ENCODE results near the gene MACROH2A1.

MACROH2A1 gene

DNA sequence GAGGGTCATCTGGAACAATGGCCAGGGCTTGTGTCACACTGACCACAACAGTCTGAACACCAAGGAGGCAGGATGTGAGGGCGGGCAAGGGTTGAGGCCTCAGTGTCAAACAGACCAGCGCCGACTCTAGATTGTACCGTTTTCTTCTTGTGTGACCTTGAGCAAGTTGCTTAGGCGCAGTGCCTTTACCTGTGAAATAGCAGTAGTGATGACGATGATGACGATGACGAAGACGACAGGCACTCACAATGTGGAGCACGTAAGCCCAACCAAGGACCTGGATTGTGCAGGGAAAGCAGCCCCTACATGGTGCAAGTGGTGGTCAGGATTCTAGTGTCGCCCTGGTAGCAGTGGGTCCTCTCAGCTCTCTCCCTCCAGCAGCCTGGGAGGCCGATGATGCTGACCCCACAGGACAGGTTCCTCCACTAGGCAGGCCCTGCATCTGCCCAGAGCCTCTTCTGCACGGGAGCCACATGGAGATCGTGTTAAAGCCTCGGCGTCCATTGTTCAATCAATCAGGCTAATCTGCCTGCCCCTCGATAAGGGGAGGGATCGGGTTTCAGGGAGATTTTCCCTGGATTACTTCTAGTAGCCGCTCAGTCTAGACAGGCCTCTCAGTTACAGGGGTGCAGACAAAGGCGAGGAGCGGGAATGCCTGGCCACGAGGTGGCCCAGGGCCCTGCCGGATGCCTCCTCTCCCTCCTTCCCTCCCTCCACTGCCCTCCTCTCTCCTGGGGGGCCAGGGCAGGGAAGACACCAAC lies 91.7 kb downstream of the MACROH2A1 start:
- no peak overlapping the region for H3K27ac ChIP-seq
- TF ChIP-seq, protein P1, sequence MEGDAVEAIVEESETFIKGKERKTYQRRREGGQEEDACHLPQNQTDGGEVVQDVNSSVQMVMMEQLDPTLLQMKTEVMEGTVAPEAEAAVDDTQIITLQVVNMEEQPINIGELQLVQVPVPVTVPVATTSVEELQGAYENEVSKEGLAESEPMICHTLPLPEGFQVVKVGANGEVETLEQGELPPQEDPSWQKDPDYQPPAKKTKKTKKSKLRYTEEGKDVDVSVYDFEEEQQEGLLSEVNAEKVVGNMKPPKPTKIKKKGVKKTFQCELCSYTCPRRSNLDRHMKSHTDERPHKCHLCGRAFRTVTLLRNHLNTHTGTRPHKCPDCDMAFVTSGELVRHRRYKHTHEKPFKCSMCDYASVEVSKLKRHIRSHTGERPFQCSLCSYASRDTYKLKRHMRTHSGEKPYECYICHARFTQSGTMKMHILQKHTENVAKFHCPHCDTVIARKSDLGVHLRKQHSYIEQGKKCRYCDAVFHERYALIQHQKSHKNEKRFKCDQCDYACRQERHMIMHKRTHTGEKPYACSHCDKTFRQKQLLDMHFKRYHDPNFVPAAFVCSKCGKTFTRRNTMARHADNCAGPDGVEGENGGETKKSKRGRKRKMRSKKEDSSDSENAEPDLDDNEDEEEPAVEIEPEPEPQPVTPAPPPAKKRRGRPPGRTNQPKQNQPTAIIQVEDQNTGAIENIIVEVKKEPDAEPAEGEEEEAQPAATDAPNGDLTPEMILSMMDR (conservative IDR thresholded peaks at IDR 0.05) = no peak

DNA sequence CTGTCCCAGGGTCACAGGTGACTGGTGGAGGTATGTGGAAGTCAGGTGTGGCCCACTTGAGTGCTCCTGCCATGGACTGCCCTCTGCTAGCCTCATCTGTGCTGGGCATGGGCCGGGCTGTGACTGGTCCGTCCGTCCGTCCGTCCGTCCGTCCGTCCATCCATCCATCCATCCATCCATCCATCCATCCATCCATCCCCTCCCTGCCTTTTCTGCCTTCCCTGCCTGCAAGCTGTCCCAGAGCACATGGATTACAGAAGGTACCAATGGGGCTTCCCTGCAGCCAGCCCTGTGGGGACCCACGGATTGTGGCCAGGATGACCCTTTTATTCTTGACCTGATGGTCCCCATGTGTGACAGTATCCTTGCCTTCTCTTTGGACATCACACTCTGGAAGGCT lies 92.5 kb downstream of the MACROH2A1 start:
- no peak overlapping the region for H3K27ac ChIP-seq
- TF ChIP-seq, protein P1 (conservative IDR thresholded peaks at IDR 0.05) = no peak

DNA sequence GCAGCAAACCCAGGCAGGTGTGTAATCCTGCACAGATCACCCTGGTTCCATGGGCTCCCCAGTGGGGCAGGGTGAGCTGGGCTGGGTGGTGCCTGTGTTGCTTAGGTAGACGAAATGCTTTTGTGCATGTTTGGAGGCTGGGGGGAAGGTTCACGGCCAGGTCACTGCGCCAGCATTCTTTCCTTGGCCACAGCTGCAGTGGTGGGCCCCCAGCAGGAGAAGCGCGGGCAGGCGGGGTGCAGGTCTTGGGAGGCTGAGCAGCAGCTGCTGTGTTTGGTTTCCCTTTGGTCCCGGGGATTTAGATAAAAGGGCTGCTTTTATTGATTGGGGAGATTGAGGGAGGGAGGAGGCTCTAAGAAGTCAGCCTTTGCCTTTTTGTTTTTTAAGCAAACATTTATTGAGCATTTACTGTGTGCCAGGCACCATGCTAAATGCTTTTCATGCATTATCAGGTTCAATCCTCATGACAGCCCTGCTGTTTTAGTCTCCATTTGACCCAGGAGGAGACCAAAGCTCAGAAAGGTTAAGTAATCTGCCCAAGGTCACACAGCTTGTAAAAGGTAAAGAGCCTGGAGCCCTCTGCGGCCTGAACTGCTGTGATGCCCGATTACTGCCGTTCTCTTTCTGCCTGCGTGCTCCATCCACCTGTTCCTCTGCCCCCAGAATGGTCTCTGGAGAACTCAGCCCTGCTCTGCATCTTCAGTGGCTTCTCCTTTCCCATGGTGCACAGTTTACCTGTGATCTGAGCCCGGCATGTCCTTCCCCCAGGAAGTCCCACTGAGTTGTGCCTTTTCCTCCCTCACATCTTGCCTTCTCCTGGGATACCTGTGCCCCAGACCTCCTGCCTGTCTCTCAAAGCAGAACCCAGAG lies 94.4 kb downstream of the MACROH2A1 start:
- TF ChIP-seq, protein P1 (conservative IDR thresholded peaks at IDR 0.05) = no peak
- no peak overlapping the region for H3K27ac ChIP-seq

DNA sequence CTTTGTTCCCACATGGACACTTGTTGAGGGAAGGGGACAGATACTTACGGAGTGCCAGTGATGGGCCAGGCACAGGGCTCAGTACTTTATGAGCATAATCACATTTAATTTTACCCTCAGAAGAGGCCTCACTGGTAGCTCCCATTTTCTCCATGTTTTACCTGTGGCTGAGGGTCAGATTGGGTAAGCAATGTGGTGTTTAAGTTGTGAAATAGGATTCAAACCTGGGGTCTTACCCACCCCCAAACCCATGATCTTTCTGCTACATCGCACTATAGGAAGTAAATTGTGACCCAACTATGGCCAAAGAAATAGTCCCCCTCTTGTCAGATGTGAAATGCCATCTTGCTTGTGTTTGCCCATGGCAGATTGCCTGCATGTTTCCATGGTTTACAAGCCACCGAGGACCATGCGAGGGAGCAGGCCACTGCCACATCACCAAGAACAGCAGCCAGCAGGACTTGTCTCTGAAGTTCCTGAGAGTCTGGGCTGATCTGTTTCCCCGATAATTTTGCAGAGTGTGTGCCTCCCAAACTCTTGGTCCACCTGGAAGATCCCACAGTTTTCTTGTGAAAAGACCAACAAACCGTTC lies 95.4 kb downstream of the MACROH2A1 start:
- H3K27ac ChIP-seq = no peak overlapping the region
- TF ChIP-seq, protein P1 (conservative IDR thresholded peaks at IDR 0.05) = no peak

DNA sequence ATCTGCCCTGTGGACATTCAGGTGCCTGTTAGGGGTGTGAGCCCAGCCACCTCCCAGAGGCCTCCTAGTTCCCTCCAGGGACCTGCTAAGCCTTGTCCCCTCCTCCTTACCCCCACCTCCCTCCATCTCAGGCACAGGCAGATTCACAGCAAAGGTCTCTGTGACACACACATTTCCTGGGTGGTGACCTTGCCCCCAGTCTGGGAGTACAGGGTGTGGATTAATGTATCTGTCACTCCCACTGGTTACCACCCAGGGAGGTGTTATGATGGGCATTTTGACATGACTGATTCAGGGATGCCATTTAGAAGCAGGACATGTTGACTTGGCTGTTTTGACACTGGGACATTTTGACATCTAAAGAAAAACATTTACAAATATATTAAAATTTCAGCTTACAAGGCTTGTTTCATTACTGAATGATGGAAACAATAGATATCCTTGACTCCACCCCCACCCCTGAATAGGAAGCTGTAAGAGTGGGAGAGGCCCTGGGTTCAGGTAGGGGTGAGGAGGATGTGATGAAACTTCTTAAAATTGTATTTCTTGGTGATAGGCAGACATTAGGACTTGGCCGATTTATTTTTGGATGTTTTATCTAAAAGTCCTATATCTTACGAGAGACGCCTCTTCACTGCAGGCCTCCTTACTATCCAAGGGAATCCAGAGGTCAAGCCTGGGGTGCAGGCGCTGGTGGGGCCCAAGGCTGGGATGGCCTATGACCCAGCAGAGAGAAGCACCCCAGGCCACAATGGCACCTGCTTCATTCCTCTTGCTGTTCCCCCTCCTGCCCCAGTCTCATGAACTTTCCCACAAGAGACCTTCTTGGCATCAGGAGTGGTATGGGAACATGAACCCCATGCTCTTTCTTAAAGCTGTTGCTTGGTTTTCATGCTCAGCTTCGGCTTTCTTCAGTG lies 101.9 kb downstream of the MACROH2A1 start:
- TF ChIP-seq, protein P1 (conservative IDR thresholded peaks at IDR 0.05) = no peak

DNA sequence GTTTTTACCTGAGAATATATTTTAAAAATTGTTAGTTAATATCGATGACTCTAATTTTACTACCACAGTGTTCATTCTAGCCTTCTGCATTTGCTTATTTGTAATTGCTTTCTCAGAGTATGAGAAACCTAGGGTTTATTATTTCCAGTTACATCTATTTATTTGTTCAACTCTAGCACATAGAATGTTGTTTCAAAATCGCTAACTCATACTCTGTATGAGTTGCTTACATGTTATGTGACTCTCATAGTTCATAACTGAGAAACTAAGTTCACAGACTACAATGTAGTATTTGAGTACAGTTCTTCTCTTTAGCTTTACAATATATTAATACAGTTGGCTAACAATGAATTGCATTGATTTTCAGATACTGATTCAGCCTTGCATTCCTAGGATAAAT lies 103.2 kb downstream of the MACROH2A1 start:
- TF ChIP-seq, protein P1 (conservative IDR thresholded peaks at IDR 0.05) = no peak
- H3K27ac ChIP-seq = no peak overlapping the region

More for the DNA sequence above, 101.9 kb downstream of the MACROH2A1 start:
- H3K27ac ChIP-seq = no peak overlapping the region
